ENCODE results near the gene RC3H1. TPM values are rescaled to one million over a fixed set of nuclear protein-coding genes. Genes with fewer than 3 reads are reported as not detected.
"Not testable (repeated sequence)": the region's sequence is repeated elsewhere in the genome, so short reads cannot be mapped to it uniquely, and the experiment has no call there.

The RC3H1 gene
- polyA plus RNA-seq, 1 donor: 18.8 TPM

DNA sequence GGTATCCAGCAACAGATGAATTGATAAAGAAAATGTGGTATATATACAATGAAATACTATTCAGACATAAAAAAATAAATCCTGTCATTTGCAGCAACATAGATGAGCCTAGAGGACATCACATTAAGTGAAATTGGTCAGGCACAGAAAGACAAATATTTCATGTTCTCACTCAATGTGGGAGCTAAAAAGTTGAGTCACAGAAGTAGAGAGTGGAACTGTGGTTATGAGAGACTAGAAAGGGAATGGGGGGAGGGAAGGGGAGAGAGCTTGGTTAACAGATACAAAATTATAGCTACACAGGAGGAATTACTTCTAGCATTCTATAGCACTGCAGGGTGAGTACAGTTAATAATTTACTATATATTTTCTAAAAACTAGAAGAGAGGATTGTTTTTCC is 68.0 kb downstream of the RC3H1 start:
- DNase-seq: no peak

DNA sequence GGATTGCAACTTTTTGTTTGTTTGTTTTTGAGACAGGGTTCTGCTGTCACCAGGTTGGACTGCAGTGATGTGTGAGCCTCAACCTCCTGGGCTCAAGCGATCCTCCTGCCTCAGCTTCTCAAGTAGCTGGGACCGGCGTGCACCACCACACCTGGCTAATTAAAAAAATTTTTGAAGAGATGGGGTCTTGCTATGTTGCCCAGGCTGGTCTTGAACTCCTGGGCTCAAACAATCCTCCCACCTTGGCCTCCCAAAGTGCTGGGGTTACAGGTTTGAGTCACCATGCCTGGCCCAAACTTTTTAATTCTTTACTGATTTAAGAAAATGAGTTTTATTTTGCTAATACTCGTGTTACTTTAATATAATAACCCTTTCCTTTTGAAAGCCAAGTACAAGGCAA is 73.6 kb downstream of the RC3H1 start:
- no peak for DNase-seq

DNA sequence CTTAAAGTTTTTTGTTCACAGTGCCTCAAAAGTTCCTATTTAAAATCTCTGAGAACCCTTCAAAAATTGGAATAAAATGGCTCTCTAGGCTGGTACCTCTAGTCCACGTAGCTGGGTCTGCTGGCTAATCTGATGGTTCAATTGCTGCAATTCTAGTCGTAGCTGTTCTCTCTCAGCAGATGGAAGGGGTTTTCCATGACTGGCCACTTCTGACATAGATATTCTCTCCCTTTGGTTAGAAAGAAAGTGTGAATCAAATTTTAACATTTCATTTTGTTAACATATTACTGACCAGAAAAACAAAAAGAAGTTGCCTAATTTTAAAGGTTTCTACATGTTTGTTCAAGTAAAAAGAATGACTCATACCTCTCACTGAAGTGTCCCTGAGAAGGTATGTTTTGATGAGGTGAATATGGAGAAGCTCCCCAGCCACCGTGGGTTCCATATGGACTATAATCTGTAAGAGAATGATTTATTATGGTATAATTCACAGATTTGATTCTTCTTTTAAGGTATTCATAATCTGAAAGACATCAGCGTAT is 75.7 kb downstream of the RC3H1 start:
- no peak for DNase-seq

DNA sequence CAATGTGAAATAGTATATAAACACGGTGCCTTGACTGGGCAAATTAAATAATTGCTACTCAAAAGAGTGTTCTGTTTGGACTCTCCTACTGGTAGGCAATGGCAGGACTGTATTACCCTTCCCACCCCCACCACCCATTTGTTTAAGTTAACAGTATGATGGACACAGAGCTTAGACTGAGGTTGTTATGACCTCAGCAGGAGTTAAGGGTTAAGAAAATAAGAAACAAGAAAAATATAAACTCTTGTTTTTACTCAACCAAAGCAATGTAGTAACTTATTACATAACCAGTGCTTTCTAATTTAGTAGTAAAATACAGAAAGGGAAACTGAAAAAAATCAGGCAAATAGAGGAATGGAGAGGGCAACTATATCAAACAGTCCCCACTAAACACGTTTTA is 85.1 kb downstream of the RC3H1 start:
- DNase-seq: no peak

DNA sequence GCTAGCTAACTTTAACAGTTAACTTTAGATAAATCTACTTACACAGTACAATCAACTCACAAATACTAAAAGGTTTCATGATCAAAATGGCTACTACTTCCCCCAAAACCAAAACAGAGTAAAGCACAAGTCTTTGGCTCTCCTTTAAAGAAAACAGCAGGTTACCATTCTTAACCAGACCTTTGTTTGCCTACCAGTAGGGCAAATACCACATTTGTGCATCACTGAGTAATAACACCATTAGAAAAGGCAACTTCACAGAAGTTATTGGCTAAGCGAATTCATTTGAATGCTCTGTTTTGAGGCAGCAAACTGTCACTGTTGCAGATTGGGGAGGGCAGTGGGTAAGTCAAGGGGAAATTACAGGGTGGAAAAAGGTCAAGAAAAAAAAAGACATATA is 87.7 kb downstream of the RC3H1 start:
- DNase-seq: no peak

DNA sequence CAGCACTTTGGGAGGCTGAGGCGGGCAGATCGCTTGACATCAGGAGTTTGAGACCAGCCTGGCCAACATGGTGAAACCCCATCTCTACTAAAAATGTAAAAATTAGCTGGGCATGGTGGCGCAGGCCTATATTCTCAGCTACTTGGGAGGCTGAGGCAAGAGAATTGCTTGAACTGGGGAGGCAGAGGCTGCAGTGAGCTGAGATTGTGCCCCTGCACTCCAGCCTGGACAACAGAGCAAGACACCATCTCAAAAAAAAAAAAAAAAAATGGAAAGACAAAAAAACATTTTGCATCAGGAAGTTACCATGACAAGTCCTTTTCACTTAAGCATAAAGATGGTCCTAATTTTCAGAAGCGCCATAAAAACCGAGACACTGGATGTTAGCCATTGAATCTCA is 91.6 kb downstream of the RC3H1 start:
- not testable (repeated sequence) for DNase-seq

DNA sequence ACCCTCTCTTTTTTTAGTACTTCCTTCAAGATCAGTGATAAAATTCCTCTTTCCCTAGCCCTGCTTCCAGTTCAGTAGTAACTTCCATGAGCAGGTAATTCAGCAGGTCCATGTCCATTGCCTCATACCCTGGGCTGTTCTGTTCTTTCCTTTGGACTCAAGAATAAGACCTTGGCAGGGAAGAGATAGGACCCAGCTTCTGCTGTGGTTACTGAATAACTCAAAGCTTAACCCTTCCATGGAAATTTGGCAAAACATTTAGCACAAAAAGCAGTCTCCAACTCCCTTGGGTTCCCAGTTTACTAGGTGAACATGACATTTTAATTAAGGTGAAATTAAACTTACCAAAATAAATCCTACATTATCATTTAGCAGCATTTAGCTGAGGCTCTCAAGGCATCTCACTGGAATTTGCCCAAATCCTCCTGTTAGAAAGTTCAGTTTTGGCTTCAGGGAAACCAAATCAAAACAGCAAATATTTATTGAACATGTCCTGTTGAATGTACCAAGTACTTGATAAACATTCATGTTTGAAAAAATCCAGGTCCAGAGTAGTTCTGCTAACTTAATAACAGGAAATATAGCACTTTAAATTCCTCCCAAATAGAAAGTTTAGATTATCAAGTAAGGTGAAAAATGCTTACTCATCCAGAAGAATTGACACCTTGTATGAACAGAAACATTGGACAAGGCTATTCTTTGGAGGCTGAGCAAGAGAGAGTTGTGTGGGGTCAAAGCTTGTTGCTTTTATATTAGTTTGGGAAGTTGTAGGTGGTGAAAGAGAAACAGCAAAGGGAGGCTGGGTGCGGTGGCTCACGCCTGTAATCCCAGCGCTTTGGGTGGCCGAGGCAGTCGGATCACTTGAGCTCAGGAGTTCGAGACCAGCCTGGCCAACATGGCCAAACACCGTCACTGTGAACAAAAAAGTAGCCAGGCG is 96.6 kb downstream of the RC3H1 start:
- no peak for DNase-seq

DNA sequence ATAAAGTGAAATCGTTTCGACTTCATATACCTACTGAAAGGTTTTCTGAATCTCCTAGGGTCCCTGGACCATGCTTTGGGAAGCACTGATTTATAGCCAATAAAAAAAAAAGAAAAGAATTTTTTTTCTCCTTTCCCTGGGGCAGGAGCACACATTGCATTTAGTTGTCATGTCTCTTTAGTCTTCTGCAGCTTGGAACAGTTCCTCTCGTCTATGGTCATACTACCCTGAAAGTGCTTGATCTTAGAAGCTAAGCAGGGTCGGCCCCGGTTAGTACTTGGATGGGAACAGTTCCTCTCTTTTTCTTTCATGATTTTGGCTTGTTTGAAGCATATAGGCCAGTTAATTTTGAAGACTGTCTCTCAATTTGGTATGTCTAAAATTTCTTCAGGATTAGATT is 101.3 kb downstream of the RC3H1 start:
- no peak for DNase-seq

DNA sequence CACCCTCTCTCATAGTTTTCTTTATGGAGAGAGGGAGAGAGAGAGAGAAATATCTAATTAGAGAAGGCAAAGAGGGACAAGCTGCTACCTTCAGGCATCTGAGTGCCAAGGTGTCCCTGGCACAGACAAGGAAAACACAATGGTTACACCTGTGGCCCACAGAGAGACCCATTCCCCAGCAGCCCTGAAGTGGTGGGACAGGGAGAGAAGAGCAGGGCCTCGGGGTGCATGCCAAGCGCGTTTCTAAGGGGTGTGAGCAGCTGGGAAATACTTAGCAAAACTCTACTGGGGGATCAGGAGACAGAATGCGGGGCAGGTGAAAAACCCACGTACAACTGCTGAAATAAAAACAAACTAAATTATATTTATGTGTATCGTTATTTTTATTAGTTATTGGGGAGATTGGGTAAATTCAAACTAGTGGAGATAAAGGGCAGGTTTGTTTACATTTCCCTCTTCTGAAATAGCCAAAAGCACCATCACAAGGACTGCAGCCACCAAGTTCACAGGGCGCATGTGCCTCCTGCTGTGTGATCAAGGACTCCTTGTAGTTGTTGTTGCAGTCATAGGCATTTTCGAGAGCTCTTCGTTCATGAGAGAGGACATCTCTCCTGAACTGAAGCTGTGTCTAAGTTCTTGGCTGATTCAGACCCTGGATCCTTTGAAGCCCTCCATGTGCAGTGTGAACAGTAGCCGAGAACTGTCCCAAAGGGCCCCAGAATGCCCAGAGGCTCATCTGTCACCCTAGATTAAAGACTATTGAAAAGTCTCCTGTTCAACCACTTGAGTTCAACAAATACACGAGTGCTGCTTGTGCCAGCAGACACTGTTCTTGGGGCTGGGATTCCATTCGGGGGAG is 104.3 kb downstream of the RC3H1 start:
- no peak for DNase-seq

DNA sequence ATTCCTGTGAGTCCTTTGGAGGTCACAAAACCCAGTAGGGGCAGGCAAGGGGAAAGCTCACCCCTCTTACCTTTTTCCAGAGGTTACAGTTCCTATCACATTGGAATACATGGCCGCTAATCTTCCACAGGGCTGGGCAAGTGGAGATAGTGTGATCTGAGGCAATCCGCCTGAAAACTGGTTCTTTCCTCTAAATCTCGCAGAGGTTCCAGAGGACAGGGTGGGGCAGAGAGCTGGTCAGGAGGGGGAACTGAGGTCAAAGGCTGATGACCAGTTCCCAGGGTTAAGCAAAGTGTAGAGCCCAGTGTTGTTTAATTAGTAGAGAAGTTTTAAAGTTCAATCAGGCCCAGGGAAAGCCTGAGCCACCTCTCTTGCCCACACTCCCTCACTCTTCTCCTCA is 105.0 kb downstream of the RC3H1 start, which contains the start of gene SERPINC1:
Gene SERPINC1, minus strand, starts transcription at position 179 of the 400 bp plus-strand sequence. Its CDS starts 68 bp downstream, at position 111.
- no peak for DNase-seq

DNA sequence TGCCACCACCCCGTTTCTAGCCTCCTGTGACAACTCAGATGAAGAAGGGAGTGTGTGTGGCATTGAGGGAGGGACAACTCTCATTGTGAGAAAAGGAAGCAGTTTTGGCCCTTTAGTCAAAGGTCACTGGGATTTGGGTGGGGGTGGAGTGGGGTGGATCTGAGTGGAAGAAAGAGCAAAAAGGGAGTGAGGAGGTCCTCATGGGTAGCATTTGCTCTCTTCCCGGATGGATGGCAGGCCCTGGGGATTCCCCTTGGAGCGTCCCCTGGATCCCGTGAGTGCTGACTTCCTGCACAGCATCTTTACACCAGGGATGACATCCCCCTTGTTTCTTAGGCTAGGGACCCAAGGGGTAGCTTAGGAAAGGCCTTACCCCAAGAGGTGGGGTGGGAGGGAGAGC is 105.5 kb downstream of the RC3H1 start:
- no peak for DNase-seq

DNA sequence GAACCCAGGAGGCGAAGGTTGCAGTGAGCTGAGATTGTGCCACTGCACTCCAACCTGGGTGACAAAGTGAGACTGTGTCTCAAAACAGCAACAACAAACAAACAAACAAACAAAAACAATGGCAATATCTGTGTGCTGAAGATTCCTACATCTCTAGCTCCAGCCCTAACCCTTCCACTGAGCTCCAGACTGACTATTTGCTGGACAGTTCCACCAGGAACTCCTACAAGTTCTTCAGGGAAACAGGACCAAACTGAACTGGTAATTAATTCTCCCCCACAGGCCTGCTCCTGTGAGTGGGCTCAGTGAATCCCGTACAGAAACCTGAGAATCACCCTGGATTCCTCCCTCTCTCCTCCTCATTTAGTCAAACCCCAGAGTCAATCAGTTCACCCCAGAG is 106.6 kb downstream of the RC3H1 start:
- DNase-seq: no peak

DNA sequence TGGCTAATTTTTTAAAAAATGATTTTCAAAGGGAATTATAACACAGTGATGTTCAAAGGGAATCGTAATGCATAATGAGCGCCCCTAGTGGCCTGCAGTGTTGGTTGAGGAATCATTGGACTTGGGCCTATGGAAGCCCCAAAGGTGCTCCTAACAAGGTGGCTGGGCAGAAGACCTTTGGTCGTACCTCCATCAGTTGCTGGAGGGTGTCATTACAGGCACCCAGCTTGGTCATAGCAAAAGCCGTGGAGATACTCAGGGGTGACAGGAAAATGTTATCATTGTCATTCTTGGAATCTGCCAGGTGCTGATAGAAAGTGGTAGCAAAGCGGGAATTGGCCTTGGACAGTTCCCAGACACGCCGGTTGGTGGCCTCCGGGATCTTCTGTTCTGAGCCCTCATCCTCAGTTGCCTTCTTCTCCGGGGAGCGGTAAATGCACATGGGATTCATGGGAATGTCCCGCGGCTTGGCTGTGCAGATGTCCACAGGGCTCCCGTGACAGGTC is 107.7 kb downstream of the RC3H1 start:
- DNase-seq: no peak

DNA sequence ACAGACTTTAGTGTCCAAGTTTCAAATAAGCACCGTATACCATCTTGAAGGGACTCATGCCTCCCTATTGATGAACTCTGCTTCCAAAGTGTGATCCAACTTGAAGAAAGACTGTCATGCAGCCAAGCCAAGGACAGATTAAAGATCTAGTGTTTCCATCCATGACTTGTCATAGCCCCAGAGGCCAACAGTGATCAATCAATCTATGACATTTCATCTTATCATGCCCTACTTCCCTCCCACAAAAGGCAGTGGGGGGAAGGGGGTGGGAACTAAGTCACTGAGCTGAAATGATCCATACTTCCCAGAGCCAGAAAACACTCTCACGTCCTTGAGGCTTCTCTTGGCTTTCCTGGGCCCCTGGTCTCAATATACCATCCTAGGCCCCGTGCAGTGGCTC is 109.0 kb downstream of the RC3H1 start:
- DNase-seq: no peak

DNA sequence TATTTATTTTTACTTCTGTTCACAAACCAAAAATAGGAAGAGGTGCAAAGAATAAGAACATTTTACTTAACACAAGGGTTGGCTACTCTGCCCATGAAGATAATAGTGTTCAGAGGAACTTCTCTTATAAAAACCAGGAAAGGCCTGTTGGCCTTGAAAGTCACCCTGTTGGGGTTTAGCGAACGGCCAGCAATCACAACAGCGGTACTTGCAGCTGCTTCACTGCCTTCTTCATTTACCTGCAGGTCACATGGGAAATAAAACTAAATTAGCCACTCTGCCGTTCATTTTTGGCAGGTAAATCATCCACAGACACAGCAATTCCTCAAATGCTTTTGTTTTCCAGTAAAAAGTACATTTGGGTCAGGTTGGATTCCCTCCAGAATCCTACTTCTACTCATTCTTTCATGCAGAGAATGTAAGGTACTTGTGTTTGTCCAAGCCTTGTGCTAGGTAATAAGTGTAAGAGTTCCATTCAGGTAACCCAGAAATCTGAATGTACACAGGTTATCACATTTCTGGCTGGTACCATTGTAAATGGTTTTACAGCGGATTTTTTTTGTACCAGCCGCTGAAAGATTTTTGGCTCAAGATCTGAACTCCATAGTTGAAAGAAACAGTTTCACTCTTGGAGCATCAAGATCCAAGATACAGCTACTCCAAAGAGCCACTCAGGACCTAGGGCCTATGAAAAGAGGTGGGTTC is 118.2 kb downstream of the RC3H1 start:
- DNase-seq: no peak

DNA sequence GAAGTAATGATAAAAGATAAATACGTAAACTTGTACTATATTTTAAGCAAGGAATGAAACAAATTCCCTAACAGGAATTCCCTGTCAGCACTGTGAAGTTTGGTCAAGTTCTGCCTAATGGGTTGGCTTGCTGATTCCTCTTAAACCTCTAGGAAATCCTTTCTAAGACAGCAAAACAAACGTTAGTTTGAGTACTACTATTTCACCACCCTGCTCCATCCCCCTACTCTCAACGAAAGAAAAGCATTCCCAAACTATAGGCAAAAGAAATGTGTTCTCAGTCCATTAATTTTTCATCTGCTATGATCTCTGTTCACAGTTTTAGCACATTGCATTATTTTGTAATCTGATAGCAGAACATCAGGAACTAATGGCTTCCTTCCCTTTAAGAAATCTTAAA is 121.2 kb downstream of the RC3H1 start:
- no peak for DNase-seq

DNA sequence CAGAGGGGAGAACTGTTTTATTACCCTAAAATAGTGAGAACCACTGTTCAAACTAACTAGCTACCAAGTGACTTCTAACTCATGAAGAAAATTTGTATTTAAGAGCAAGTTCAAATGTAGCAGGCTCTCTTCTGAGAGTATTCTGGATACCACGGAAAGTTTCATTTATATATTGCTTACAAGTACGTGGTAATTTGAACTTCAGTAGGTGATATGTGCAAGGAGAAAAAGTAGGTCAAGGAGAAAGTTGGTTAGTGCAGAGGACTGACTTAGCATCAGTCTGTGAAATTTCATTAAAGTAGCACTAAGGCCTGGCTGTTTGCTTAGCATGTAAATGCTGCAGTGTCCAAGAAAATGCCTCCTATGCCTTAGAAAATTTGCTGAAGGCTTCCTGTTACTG is 121.7 kb downstream of the RC3H1 start:
- no peak for DNase-seq

DNA sequence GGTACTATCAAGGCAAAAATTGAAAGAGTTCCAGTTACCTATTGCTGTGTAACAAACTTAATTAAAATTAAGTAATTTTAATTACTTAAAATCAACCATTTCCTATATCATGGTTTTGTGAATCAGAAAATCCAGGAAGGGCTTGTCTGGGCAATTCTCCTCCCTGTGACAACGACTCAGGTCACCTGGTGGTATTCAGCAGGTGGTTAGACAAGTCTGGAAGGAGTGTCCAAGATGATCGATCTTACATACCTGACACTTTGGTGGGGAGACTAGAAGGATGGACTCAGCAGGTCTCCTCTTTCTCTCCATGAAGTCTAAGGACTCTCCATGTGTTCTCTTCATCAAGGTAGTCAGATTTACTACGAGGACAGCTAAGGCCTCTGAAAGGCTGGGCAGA is 128.0 kb downstream of the RC3H1 start:
- no peak for DNase-seq

DNA sequence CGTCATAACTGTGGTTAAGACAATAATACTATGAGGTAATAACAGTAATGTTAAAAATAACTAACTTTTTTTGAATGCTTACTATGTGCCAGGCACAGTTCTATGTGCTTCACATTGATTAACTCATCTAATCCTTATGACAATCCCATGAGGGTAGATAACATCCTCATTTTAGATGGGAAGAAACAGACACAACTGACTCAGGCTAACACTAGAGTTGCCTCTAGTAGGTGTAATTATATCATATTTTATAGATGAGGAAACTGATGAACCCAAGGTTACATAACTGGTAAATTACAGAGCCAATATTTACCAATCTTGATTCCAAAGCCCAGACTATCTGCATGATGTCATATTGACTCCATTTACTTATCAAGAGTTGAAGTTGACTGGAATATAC is 128.5 kb downstream of the RC3H1 start:
- no peak for DNase-seq

DNA sequence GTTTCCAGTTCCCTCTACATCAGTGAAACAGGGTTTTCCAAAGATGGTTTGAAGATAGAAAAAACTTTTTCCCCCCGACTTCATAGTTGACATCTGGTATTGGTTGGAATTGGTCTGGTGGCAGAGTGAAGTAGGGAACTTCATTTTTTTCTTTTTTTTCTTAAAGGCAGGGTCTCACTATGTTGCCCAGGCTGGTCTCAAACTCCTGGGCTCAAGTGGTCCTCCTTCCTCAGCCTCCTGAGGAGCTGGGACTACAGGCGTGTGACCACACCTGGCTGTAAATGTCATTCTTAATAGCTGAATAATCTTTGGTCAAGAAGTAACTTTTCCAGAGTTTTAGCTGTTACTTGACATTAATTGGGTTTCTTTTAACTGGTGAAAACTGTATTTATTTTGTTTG is 132.3 kb downstream of the RC3H1 start:
- DNase-seq: no peak

DNA sequence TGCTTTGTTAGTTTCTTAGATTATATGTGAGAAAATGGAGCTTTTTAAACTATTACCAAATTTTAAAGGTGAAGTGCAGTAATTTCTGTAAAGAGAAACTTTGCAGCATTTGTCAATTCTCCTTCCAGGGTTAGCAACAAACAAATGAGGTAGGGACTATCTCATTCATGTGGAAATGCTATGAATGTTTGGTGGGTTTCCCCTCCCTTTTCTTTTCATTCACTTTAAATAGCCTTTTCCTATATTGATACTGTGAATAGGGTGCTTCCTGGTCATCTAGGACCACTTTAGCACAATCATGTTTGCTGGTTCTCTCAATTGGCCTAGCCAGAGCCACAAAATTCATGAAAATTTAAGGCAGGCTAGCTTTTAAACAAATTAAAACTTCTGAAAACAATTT is 133.4 kb downstream of the RC3H1 start:
- no peak for DNase-seq

DNA sequence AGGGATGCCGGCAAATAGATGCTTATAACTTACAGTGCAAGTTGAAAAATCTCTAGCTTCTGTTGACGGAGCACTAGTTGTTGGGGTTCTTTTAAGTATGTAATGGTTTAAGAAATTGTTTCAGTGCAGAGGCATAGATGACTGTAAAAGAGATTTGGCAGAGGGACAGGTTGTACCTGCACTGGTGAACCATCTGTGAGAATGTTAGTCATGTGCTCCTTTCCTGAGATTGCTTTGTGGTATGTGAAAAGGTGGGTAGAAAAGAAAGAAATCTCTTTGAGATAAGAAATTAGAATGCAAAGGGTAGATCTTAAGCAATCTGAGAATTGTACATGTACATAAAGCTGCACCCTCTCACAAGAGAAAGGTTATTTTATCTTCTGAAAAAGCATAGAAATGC is 134.5 kb downstream of the RC3H1 start:
- DNase-seq: no peak
